Endodermal cell (in vitro differentiated cells): ENCODE data around the gene HMGCS2. TPM values are rescaled to one million over a fixed set of nuclear protein-coding genes. Genes with fewer than 3 reads are reported as not detected.

Source experiments
- DNase-seq: peaks from one replicate; pipeline ENCODE4 v3.0.0-alpha.2; 2017
- H3K27ac ChIP-seq: 2 replicates; pipeline ENCODE4 v1.5.1; 2013; ENCODE audit warnings: mild to moderate bottlenecking, low read depth, low read length, moderate library complexity
- H3K27me3 ChIP-seq: 2 replicates; pipeline ENCODE4 v1.6.1; 2013; ENCODE audit warnings: mild to moderate bottlenecking, low read length, moderate library complexity; ENCODE audit not compliant: insufficient read depth, control insufficient read depth, poor library complexity, severe bottlenecking
- H3K36me3 ChIP-seq: 2 replicates; pipeline ENCODE4 v1.7.0; 2013; ENCODE audit warnings: mild to moderate bottlenecking, low read length, moderate library complexity; ENCODE audit not compliant: control insufficient read depth, insufficient read depth
- H3K4me1 ChIP-seq: one replicate; pipeline ENCODE4 v1.7.0; 2013; ENCODE audit warnings: low read length; ENCODE audit not compliant: control insufficient read depth, insufficient read depth
- H3K4me3 ChIP-seq: 2 replicates; pipeline ENCODE4 v1.5.1; 2013; ENCODE audit warnings: mild to moderate bottlenecking, low read length, moderate library complexity
- H3K9ac ChIP-seq: 2 replicates; pipeline ENCODE4 v1.6.1; 2013; ENCODE audit warnings: mild to moderate bottlenecking, low read length, moderate library complexity; ENCODE audit not compliant: poor library complexity, severe bottlenecking; ENCODE audit errors: extremely low read depth
- H3K9me3 ChIP-seq: 2 replicates; pipeline ENCODE4 v1.6.1; 2013; ENCODE audit warnings: mild to moderate bottlenecking, low read length, moderate library complexity; ENCODE audit not compliant: control insufficient read depth
- H3K27ac Mint-ChIP-seq: 2 replicates; pipeline ENCODE4 v1.8.0; 2020; ENCODE audit warnings: mixed read lengths
- H3K27me3 Mint-ChIP-seq: 2 replicates; pipeline ENCODE4 v1.8.0; 2021; ENCODE audit warnings: mild to moderate bottlenecking, mixed read lengths; ENCODE audit not compliant: insufficient read depth
- H3K36me3 Mint-ChIP-seq: 2 replicates; pipeline ENCODE4 v1.8.0; 2020; ENCODE audit warnings: low read depth, mixed read lengths
- H3K4me1 Mint-ChIP-seq: 2 replicates; pipeline ENCODE4 v1.8.0; 2020; ENCODE audit warnings: mixed read lengths
- H3K4me3 Mint-ChIP-seq: 2 replicates; pipeline ENCODE4 v1.8.0; 2020; ENCODE audit warnings: mild to moderate bottlenecking, moderate library complexity, mixed read lengths
- H3K9me3 Mint-ChIP-seq: 2 replicates; pipeline ENCODE4 v1.8.0; 2020; ENCODE audit warnings: mild to moderate bottlenecking, mixed read lengths
- CTCF ChIP-seq: fragments of 200-600 bp; sonication (generic); conservative IDR thresholded peaks from 2 replicates; pipeline ENCODE4 v1.5.0; 2021; ENCODE audit warnings: antibody characterized with exemption, mild to moderate bottlenecking
- WGBS, 2 experiments: methylation state at CpG; one replicate each; pipeline versions ENCODE4 v1.1.5 to v1.1.7; 2013; ENCODE audit warnings: missing lambda C conversion rate in 2 of 2, mixed read lengths in 1 of 2; ENCODE audit not compliant: insufficient coverage in 1 of 2, insufficient read length in 1 of 2; 5-methylcytosine and 5-hydroxymethylcytosine counted together
- total RNA-seq, 2 donors: library from RNA; stranded (reverse); fragmentation: NEBNext Ultra II Directional in 1 of 2; extraction: Animal tissue kit (Norgen Biotek cat#: 25700) in 1 of 2; gene quantifications; 2 replicates in 1 of 2; 3 replicates in 1 of 2; pipeline ENCODE4 v1.2.1, GENCODE V29; 2021

The HMGCS2 gene
- total RNA-seq, 2 donors from 2014 or later: not detected

GRCh38 chr1:119743308-119743707, 25.4 kb downstream of the HMGCS2 start:
- DNase-seq: no peak
- Mint-ChIP-seq H3K9me3 (no peaks in the 10 kb centered on the region), H3K36me3 (peaks cover 27% of the 10 kb centered on the region), H3K27me3 (no peaks in the 10 kb centered on the region), H3K4me1 (peaks cover 27% of the 10 kb centered on the region), H3K27ac (no peak overlapping the region), H3K4me3 (no peak overlapping the region)
- Histone ChIP-seq H3K4me3 (no peak overlapping the region), H3K27me3 (no peaks in the 10 kb centered on the region), H3K9me3 (no peaks in the 10 kb centered on the region), H3K36me3 (peaks cover 16% of the 10 kb centered on the region), H3K27ac (no peak overlapping the region), H3K4me1 (peaks cover 10% of the 10 kb centered on the region), H3K9ac (no peak overlapping the region)
- 88 to 91% methylated on average over 3 of the region's 3 CpGs for WGBS, 2 experiments
- no peak for TF ChIP-seq CTCF

GRCh38 chr1:119742677-119743076, 26.0 kb downstream of the HMGCS2 start:
- no peak for TF ChIP-seq CTCF
- no peaks in the 10 kb centered on the region for H3K9me3 Mint-ChIP-seq
- 81 to 83% methylated on average over 6 to 7 of the region's 7 CpGs for WGBS, 2 experiments
- H3K27ac ChIP-seq: no peak overlapping the region
- H3K9me3 ChIP-seq: no peaks in the 10 kb centered on the region
- H3K27me3 Mint-ChIP-seq: no peaks in the 10 kb centered on the region
- no peak overlapping the region for H3K4me3 Mint-ChIP-seq
- H3K27me3 ChIP-seq: no peaks in the 10 kb centered on the region
- peaks cover 32% of the 10 kb centered on the region for H3K36me3 Mint-ChIP-seq
- peaks cover 17% of the 10 kb centered on the region for H3K36me3 ChIP-seq
- DNase-seq: no peak
- H3K27ac Mint-ChIP-seq: no peak overlapping the region
- H3K4me1 Mint-ChIP-seq: peaks cover 26% of the 10 kb centered on the region
- H3K9ac ChIP-seq: no peak overlapping the region
- H3K4me3 ChIP-seq: no peak overlapping the region
- peaks cover 10% of the 10 kb centered on the region for H3K4me1 ChIP-seq

GRCh38 chr1:119742202-119742601, 26.5 kb downstream of the HMGCS2 start:
- 89 to 92% methylated on average over 6 to 7 of the region's 7 CpGs for WGBS, 2 experiments
- no peak for TF ChIP-seq CTCF
- H3K27me3 ChIP-seq: no peaks in the 10 kb centered on the region
- peaks cover 10% of the 10 kb centered on the region for H3K4me1 ChIP-seq
- peaks cover 34% of the 10 kb centered on the region for H3K36me3 Mint-ChIP-seq
- H3K27ac ChIP-seq: no peak overlapping the region
- no peak overlapping the region for H3K9ac ChIP-seq
- DNase-seq: no peak
- no peaks in the 10 kb centered on the region for H3K9me3 ChIP-seq
- no peak overlapping the region for H3K4me3 ChIP-seq
- no peaks in the 10 kb centered on the region for H3K27me3 Mint-ChIP-seq
- no peak overlapping the region for H3K4me3 Mint-ChIP-seq
- peaks cover 17% of the 10 kb centered on the region for H3K36me3 ChIP-seq
- H3K4me1 Mint-ChIP-seq: peaks cover 22% of the 10 kb centered on the region
- no peaks in the 10 kb centered on the region for H3K9me3 Mint-ChIP-seq
- H3K27ac Mint-ChIP-seq: peak overlapping the region; percentile 10
